Heart left ventricle (tissue), 13 donors: ENCODE measurements around the gene DCAF17.

Experiments used
- CTCF ChIP-seq, 12 donors: fragments of 200-600 bp; sonication (generic) in 4 of 12; IDR thresholded peaks; one replicate each; pipeline versions ENCODE4 v1.5.0 to v1.8.0; 2018 to 2022; ENCODE audit warnings: antibody characterized with exemption in 12 of 12, mild to moderate bottlenecking in 5 of 12
- POLR2A ChIP-seq, 2 donors: fragments of 450-650 bp; IDR thresholded peaks; one replicate each; pipeline ENCODE4 v1.6.1; 2017; ENCODE audit warnings: antibody characterized with exemption in 2 of 2, mild to moderate bottlenecking in 2 of 2, moderate library complexity in 2 of 2
- donor health status: ischemic (EF 13 %, LVEDD 7.1; RV severe dilation, severe dysfunction).
- donor health status: DM: no; HTN: yes; CAD: no.
- donor health status: DM: no; HTN: no; CAD: no.
- donor health status: ischemic (EF 25% LVEDD 6.9; RV normal size, moderate dysfunction).
- donor health status: ischemic (EF 25% LVEDD 5.7; RV mildly dilated, moderate dysfunction).
- donor health status: ischemic (EF 35%, LVEDD 5.7; RV mildly dilated, moderate dysfunction).
- donor health status: nonischemic (EF 11% LVEDD 7.7; RV severe dilation, severe dysfunction).
- donor health status: DM: yes; HTN: yes; CAD: no.
- donor health status: PGD.
- donor health status: ischemic (EF 29% LVEDD 5.4; RV normal size, mild dysfunction).
- donor health status: nonischemic (EF 23%, LVEDD 6.1; RV moderate dilation, normal function).

GRCh38 chr2:171436307-171436706 is 2.3 kb downstream of the DCAF17 start:
- TF ChIP-seq CTCF (IDR thresholded peaks at IDR 0.05): no peak
- no peak for TF ChIP-seq POLR2A (IDR thresholded peaks at IDR 0.05)
